D721Med (cell line): ENCODE results near the gene XIAP.
A peak's percentile ranks its signal among the peaks of the same experiment; 100 is the strongest.
"Not testable (repeated sequence)": the region's sequence is repeated elsewhere in the genome, so short reads cannot be mapped to it uniquely, and the experiment has no call there.

Experiments
- DNase-seq: peaks from one replicate; pipeline ENCODE4 v3.0.0; 2011; ENCODE audit warnings: low spot score; ENCODE audit not compliant: insufficient read length
- FAIRE-seq: peaks from 2 replicates; lab custom pipeline; 2011; peaks lifted over from hg19 to GRCh38; lab: Jason Lieb, UNC
- CTCF ChIP-seq: IDR thresholded peaks from 2 replicates; pipeline ENCODE4 v1.5.1; 2012; ENCODE audit warnings: mild to moderate bottlenecking, control low read depth; ENCODE audit not compliant: insufficient read depth; ENCODE audit errors: missing control alignments

Gene XIAP

GRCh38 chrX:123859846-123860838 is at the start of gene XIAP:
Gene XIAP, plus strand, starts transcription at chrX:123860053. Its CDS starts 25,610 bp downstream, at chrX:123885663.
- TF ChIP-seq CTCF: no peak
- DNase-seq (peak; percentile 32), FAIRE-seq (no peak)

- no peak for TF ChIP-seq CTCF
- DNase-seq: no peak
- FAIRE-seq: no peak
These were observed 45.5 kb upstream of the XIAP start for GRCh38 chrX:123814343-123814742.

GRCh38 chrX:123814934-123815394 is 44.9 kb upstream of the XIAP start:
- FAIRE-seq, DNase-seq: not testable (repeated sequence)

GRCh38 chrX:123817288-123817894 is 42.5 kb upstream of the XIAP start:
- TF ChIP-seq CTCF: no peak
- FAIRE-seq (no peak), DNase-seq (no peak)

- FAIRE-seq (no peak), DNase-seq (no peak)
- no peak for TF ChIP-seq CTCF
These were observed 41.6 kb upstream of the XIAP start for GRCh38 chrX:123818243-123818642.

GRCh38 chrX:123822965-123823364 is 36.9 kb upstream of the XIAP start:
- DNase-seq (no peak), FAIRE-seq (no peak)
- TF ChIP-seq CTCF: no peak

- DNase-seq: no peak
- no peak for TF ChIP-seq CTCF
- no peak for FAIRE-seq
These were observed 29.5 kb upstream of the XIAP start for GRCh38 chrX:123830309-123830708.
